Rectal smooth muscle tissue (tissue), 1 donor: ENCODE data around the gene CEP112.
"Not testable (repeated sequence)": the region's sequence is repeated elsewhere in the genome, so short reads cannot be mapped to it uniquely, and the experiment has no call there.

Experiments used
- H3K27ac ChIP-seq: one replicate; pipeline ENCODE4 v1.7.0; 2013; ENCODE audit warnings: low read depth, low read length, inconsistent platforms
- H3K27me3 ChIP-seq: one replicate; pipeline ENCODE4 v1.7.0; 2013; ENCODE audit warnings: low read length; ENCODE audit not compliant: control insufficient read depth, insufficient read depth
- H3K36me3 ChIP-seq: one replicate; pipeline ENCODE4 v1.7.0; 2013; ENCODE audit warnings: low read length; ENCODE audit not compliant: control insufficient read depth, insufficient read depth
- H3K4me1 ChIP-seq: one replicate; pipeline ENCODE4 v1.7.0; 2013; ENCODE audit warnings: low read length; ENCODE audit not compliant: control insufficient read depth, insufficient read depth
- H3K4me3 ChIP-seq: one replicate; pipeline ENCODE4 v1.7.0; 2013; ENCODE audit warnings: low read length
- H3K9ac ChIP-seq: one replicate; pipeline ENCODE4 v1.7.0; 2013; ENCODE audit warnings: low read length

The CEP112 gene

DNA sequence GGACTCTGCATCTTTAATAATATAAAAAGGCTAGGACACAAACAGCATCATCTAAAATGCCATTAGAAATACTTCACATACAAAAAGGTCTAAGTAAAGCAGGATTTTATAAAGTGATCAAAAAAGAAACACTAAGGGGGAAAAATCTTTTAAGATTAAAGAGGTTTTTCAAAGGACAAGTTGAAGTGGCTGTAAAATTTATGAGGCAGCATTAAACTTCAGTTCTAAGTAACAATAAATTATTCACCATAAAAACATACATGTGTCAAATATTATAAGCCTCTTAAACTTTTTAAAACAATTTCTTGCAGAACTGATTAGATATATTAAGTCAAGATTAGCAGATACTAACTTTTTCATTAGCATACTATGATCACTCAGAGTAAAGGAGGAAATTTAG, 20.8 kb downstream of the CEP112 start:
- H3K4me1 ChIP-seq = peaks cover 3% of the 10 kb centered on the region
- no peak overlapping the region for H3K27ac ChIP-seq
- H3K9ac ChIP-seq = no peak overlapping the region
- no peak overlapping the region for H3K4me3 ChIP-seq
- no peaks in the 10 kb centered on the region for H3K36me3 ChIP-seq
- no peaks in the 10 kb centered on the region for H3K27me3 ChIP-seq

GRCh38 chr17:66169839-66170238, 22.1 kb downstream of the CEP112 start:
- peaks cover 3% of the 10 kb centered on the region for H3K4me1 ChIP-seq
- no peak overlapping the region for H3K9ac ChIP-seq
- H3K27ac ChIP-seq = no peak overlapping the region
- H3K4me3 ChIP-seq = no peak overlapping the region
- H3K36me3 ChIP-seq = no peaks in the 10 kb centered on the region
- H3K27me3 ChIP-seq = no peaks in the 10 kb centered on the region

- Histone ChIP-seq H3K27ac (no peak overlapping the region), H3K27me3 (no peaks in the 10 kb centered on the region), H3K9ac (no peak overlapping the region), H3K36me3 (no peaks in the 10 kb centered on the region), H3K4me3 (no peak overlapping the region), H3K4me1 (peaks cover 3% of the 10 kb centered on the region)
Measured at GRCh38 chr17:66167189-66167815, 24.6 kb downstream of the CEP112 start.

DNA sequence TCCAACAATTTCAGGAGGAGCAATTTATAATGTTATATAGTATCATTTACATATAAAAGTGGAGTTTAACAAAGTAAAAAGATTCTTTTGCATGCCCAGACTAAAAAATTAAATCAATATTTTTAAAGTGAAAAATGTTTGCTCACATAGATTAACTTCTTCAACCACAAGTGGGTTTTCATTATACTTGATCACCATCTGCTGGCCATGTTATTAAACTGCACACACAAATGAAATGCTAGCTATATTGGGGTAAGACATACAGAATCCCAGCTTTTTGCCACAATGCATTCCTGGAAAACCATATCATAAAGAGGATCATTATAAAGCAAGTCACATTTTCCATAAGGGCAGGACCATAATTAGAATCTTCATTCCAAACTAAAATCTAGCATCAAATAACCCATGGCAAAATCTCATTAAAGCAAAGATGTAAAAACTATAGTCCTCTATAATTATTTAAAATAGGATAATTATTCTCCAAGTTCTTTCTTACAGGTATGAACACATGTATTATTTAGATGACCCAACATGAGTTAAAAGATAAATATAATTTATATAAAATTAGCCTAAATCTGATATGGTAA, 26.3 kb downstream of the CEP112 start:
- H3K36me3 ChIP-seq = no peaks in the 10 kb centered on the region
- H3K9ac ChIP-seq = no peak overlapping the region
- no peak overlapping the region for H3K27ac ChIP-seq
- H3K4me3 ChIP-seq = no peak overlapping the region
- peaks cover 3% of the 10 kb centered on the region for H3K4me1 ChIP-seq
- H3K27me3 ChIP-seq = no peaks in the 10 kb centered on the region

DNA sequence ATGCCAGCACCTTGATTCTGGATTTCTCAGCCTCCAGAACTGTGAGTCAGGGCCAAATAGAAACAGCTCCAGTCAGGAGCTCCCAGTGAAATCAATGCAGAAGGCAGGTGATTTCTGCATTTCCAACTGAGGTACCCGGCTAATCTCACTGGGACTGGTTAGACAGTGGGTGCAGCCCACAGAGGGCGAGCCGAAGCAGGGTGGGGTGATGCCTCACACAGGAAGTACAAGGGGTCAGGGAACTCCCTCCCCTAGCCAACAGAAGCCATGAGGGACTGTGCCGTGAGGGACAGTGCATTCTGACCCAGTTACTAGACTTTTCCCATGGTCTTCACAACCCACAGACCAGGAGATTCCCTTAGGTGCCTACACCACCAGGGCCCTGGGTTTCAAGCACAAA, 36.9 kb downstream of the CEP112 start:
- not testable (repeated sequence) for H3K9ac ChIP-seq, H3K27ac ChIP-seq, H3K36me3 ChIP-seq, H3K4me3 ChIP-seq, H3K4me1 ChIP-seq, H3K27me3 ChIP-seq

DNA sequence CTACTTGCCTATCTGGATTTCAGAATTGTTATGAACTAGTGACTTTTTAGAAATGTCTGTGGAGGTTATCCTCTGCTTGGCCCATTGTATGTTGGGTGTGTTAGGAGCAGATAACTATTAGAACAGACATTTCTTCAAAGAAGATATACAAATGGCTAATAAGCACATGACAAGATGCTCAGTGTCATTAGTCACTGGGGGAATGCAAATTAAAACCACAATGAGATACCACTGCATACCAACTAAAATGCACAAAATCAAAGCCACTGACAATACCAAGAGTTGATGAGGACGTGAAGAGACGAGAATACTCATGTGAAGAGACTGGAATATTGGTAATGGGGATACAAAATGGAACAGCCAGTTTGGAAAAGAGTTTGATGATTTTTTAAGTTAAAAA, 39.2 kb downstream of the CEP112 start:
- H3K4me1 ChIP-seq = no peaks in the 10 kb centered on the region
- H3K27ac ChIP-seq = no peak overlapping the region
- H3K9ac ChIP-seq = no peak overlapping the region
- no peaks in the 10 kb centered on the region for H3K27me3 ChIP-seq
- H3K36me3 ChIP-seq = no peaks in the 10 kb centered on the region
- H3K4me3 ChIP-seq = no peak overlapping the region

- Histone ChIP-seq H3K27me3 (no peaks in the 10 kb centered on the region), H3K36me3 (no peaks in the 10 kb centered on the region), H3K4me1 (no peaks in the 10 kb centered on the region), H3K9ac (no peak overlapping the region), H3K27ac (no peak overlapping the region), H3K4me3 (no peak overlapping the region)
Measured at GRCh38 chr17:66150708-66151107, 41.2 kb downstream of the CEP112 start.

DNA sequence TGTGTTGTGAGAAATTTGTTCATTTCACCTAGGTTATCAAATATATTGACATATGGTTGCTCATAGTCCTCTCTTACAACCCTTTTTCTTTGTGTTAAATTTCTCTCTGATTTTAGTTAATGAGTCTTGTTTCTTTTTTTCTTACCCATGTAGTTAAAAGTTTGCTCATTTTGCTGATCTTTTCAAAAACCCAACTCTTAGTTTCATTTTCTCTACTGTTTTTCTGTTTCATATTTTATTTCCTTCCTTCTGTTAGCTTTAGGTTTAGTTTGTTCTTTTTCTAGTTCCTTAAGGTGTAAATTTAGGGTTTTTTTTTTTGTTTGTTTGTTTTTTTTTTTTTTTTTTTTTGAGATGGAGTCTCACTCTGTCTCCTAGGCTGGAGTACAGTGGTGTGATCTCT, 42.4 kb downstream of the CEP112 start:
- Histone ChIP-seq H3K4me3 (no peak overlapping the region), H3K36me3 (no peaks in the 10 kb centered on the region), H3K27ac (no peak overlapping the region), H3K27me3 (no peaks in the 10 kb centered on the region), H3K9ac (no peak overlapping the region), H3K4me1 (no peaks in the 10 kb centered on the region)

GRCh38 chr17:66146394-66146793, 45.5 kb downstream of the CEP112 start:
- Histone ChIP-seq H3K4me1 (no peaks in the 10 kb centered on the region), H3K9ac (no peak overlapping the region), H3K4me3 (no peak overlapping the region), H3K36me3 (no peaks in the 10 kb centered on the region), H3K27ac (no peak overlapping the region), H3K27me3 (no peaks in the 10 kb centered on the region)

- Histone ChIP-seq H3K9ac (no peak overlapping the region), H3K27ac (no peak overlapping the region), H3K36me3 (no peaks in the 10 kb centered on the region), H3K4me1 (no peaks in the 10 kb centered on the region), H3K4me3 (no peak overlapping the region), H3K27me3 (no peaks in the 10 kb centered on the region)
Measured at GRCh38 chr17:66143657-66144282, 48.2 kb downstream of the CEP112 start.

DNA sequence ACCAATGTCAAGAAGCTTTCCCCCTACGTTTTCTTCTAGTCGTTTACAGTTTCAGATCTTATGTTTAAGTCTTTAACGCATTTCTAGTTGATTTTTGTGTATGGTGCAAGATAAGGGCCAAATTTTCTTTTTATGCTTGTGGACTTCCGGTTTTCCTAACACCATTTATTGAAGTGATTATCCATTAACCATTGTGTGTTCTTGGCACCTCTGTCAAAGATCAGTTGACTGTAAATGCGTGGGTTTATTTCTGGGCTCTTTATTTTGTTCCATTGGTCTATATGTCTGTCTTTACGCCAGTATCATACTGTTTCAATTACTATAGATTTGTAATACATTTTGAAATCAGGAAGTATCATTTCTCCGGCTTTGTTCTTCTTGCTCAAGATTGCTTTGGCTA, 49.5 kb downstream of the CEP112 start:
- no peak overlapping the region for H3K9ac ChIP-seq

DNA sequence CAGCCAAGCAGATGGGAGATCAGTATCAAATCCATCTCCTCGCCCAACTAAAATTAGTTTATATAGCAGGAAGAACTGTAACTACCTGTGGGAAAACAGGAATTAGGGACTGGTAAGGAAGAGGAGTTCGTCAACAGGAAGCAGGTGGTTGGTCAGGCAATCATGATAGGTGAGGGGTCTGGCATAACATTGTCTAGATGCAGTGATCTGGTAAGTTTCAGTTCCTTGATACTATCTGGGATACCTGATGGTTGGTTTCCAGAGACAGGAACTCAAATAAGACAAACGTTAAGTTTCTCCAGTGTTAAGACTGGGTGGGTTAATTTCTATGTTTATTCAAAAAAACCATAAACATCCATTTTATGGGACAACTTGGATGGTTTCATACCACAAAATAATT, 53.8 kb downstream of the CEP112 start:
- no peak overlapping the region for H3K4me3 ChIP-seq
- no peak overlapping the region for H3K27ac ChIP-seq
- no peak overlapping the region for H3K9ac ChIP-seq
- H3K36me3 ChIP-seq = no peaks in the 10 kb centered on the region
- H3K4me1 ChIP-seq = no peaks in the 10 kb centered on the region
- H3K27me3 ChIP-seq = no peaks in the 10 kb centered on the region

More for the DNA sequence above, 49.5 kb downstream of the CEP112 start:
- Histone ChIP-seq H3K36me3 (no peaks in the 10 kb centered on the region), H3K4me1 (no peaks in the 10 kb centered on the region), H3K27ac (no peak overlapping the region), H3K4me3 (no peak overlapping the region), H3K27me3 (no peaks in the 10 kb centered on the region)

DNA sequence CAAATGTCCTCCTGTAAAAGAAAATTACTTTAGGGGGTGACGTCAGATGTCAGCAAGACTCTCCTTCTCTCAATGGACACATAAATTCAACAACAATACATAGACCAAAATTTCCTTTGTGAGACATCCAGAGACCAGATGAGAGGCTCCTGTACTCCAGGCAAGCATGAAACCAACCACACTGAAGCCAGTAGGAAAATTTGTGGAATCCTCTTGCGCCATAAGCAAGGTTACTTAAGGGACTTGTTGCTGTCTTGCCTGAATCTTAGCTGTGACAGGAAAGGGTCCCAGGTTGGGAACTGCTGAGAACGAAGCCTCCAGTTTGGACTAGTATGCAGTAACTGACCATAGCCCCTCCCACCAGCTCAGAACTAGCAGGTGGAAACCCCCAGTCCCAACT, 56.0 kb downstream of the CEP112 start:
- Histone ChIP-seq H3K4me3 (no peak overlapping the region), H3K9ac (no peak overlapping the region), H3K36me3 (no peaks in the 10 kb centered on the region), H3K27me3 (no peaks in the 10 kb centered on the region), H3K27ac (no peak overlapping the region), H3K4me1 (no peaks in the 10 kb centered on the region)
